HG02943 (cell line): ENCODE results near the gene KIF16B.
"Not testable (repeated sequence)": the region's sequence is repeated elsewhere in the genome, so short reads cannot be mapped to it uniquely, and the experiment has no call there.

Experiments
- ATAC-seq: cut with Tn5 transposase; IDR thresholded peaks from one replicate; pipeline ENCODE4 v1.9.1; 2021; ENCODE audit warnings: mild to moderate bottlenecking, low read depth, moderate library complexity; ENCODE audit not compliant: unreplicated experiment

KIF16B gene

GRCh38 chr20:16230402-16230801, 342.8 kb downstream of the KIF16B start:
- no peak for ATAC-seq

- no peak for ATAC-seq
These were observed 343.4 kb downstream of the KIF16B start for GRCh38 chr20:16229813-16230212.

GRCh38 chr20:16228722-16229121, 344.5 kb downstream of the KIF16B start:
- ATAC-seq: no peak

- ATAC-seq: not testable (repeated sequence)
These were observed 346.3 kb downstream of the KIF16B start for GRCh38 chr20:16226961-16227360.

GRCh38 chr20:16224836-16225235, 348.4 kb downstream of the KIF16B start:
- ATAC-seq: no peak

- ATAC-seq: no peak
These were observed 350.3 kb downstream of the KIF16B start for GRCh38 chr20:16222859-16223411.
